ENCODE measurements around the gene QPRT.
"Not testable (repeated sequence)": the region's sequence is repeated elsewhere in the genome, so short reads cannot be mapped to it uniquely, and the experiment has no call there.

The QPRT gene

DNA sequence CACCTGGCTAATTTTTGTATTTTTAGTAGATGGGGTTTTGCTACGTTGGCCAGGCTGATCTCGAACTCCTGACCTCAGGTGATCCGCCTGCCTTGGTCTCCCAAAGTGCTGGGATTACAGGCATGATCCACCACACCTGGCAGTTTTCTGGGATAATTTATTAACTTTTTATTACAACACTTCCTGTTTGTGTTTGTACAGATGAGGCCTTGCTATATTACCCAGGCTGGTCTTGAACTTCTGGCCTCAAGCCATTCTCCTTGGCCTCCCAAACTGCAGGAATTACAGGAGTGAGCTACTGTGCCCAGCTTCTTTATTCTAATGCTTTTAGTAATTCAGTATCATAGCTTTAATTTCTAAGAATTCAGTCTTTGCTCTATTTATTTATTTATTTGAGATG lies 32.0 kb upstream of the QPRT start:
- H3K9me3 ChIP-seq (ENCODE audit: control insufficient read depth, insufficient read depth, low read length): no peaks in the 10 kb centered on the region
- H3K4me3 ChIP-seq (ENCODE audit: low read depth, low read length): no peak overlapping the region
- H3K27me3 ChIP-seq (ENCODE audit: control insufficient read depth, insufficient read depth, low read length): no peaks in the 10 kb centered on the region
- H3K9ac ChIP-seq (ENCODE audit: low read depth, low read length): no peak overlapping the region
- no peaks in the 10 kb centered on the region for H3K36me3 ChIP-seq (ENCODE audit: control insufficient read depth, insufficient read depth, low read length)
- H3K4me1 ChIP-seq (ENCODE audit: control insufficient read depth, insufficient read depth, low read length): peaks cover 5% of the 10 kb centered on the region; the same call in 1 of the 2 replicates
- no peak overlapping the region for H3K27ac ChIP-seq (ENCODE audit: low read depth, low read length)

- Histone ChIP-seq H3K9me3 (ENCODE audit: control insufficient read depth, insufficient read depth, low read length) (no peaks in the 10 kb centered on the region), H3K36me3 (ENCODE audit: control insufficient read depth, insufficient read depth, low read length) (no peaks in the 10 kb centered on the region), H3K27ac (ENCODE audit: low read depth, low read length) (no peak overlapping the region), H3K9ac (ENCODE audit: low read depth, low read length) (no peak overlapping the region), H3K4me3 (ENCODE audit: low read depth, low read length) (no peak overlapping the region), H3K4me1 (ENCODE audit: control insufficient read depth, insufficient read depth, low read length) (peaks cover 5% of the 10 kb centered on the region; the same call in 1 of the 2 replicates), H3K27me3 (ENCODE audit: control insufficient read depth, insufficient read depth, low read length) (no peaks in the 10 kb centered on the region)
Measured at GRCh38 chr16:29649588-29650494, 29.1 kb upstream of the QPRT start.

DNA sequence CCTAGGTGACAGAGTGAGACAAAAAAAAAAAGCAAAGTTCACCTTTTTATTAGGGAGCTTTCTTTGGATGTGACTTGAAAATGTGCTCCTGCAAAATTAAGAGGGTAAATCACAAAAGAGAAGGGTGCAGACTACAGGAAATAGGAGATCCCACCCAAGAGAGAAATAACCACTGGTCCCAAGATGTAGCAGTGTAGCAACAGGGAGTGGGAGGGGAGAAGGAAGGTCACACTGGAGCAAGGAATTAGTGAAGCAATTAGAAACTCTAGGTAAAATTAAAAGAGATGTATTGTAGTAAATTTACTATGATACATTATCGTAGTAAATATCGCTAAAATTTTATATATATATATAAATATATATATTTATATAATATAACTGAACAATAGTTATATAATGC lies 28.2 kb upstream of the QPRT start:
- Histone ChIP-seq H3K27me3 (ENCODE audit: control insufficient read depth, insufficient read depth, low read length) (no peaks in the 10 kb centered on the region), H3K4me3 (ENCODE audit: low read depth, low read length) (no peak overlapping the region), H3K36me3 (ENCODE audit: control insufficient read depth, insufficient read depth, low read length) (no peaks in the 10 kb centered on the region), H3K9ac (ENCODE audit: low read depth, low read length) (no peak overlapping the region), H3K27ac (ENCODE audit: low read depth, low read length) (no peak overlapping the region), H3K4me1 (ENCODE audit: control insufficient read depth, insufficient read depth, low read length) (peaks cover 5% of the 10 kb centered on the region; the same call in 1 of the 2 replicates), H3K9me3 (ENCODE audit: control insufficient read depth, insufficient read depth, low read length) (no peaks in the 10 kb centered on the region)

DNA sequence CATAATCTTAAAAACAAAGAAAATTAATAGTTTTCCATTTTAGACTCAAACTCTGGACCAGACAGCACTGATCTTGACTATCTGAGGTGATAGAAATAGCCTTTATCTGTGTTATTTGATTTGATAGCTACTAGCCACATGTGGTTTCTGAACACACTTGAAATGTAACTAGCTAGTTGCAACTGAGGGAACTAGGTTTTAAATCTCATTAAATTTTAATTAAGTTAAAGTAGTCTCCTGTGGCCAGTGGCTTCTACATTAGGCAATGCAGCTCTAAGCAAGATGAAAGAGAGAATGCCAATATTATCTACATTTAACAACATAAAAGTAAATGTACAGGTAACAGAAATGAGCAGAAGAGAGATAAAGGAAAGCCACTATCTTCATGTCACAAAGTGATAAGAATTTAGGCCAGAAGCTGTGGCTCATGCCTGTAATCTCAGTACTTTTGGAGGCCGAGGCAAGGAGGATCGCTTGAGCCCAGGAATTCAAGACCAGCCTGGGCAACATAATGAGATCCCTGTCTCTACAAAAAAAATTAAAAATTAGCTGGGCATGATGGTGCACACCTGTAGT lies 27.1 kb upstream of the QPRT start:
- Histone ChIP-seq H3K27ac (ENCODE audit: low read depth, low read length) (no peak overlapping the region), H3K9ac (ENCODE audit: low read depth, low read length) (no peak overlapping the region), H3K36me3 (ENCODE audit: control insufficient read depth, insufficient read depth, low read length) (no peaks in the 10 kb centered on the region), H3K4me3 (ENCODE audit: low read depth, low read length) (no peak overlapping the region), H3K27me3 (ENCODE audit: control insufficient read depth, insufficient read depth, low read length) (no peaks in the 10 kb centered on the region), H3K4me1 (ENCODE audit: control insufficient read depth, insufficient read depth, low read length) (peaks cover 5% of the 10 kb centered on the region; the same call in 1 of the 2 replicates), H3K9me3 (ENCODE audit: control insufficient read depth, insufficient read depth, low read length) (no peaks in the 10 kb centered on the region)

- Histone ChIP-seq H3K9me3 (ENCODE audit: control insufficient read depth, insufficient read depth, low read length) (no peaks in the 10 kb centered on the region), H3K27me3 (ENCODE audit: control insufficient read depth, insufficient read depth, low read length) (no peaks in the 10 kb centered on the region), H3K4me3 (ENCODE audit: low read depth, low read length) (no peak overlapping the region), H3K36me3 (ENCODE audit: control insufficient read depth, insufficient read depth, low read length) (no peaks in the 10 kb centered on the region), H3K9ac (ENCODE audit: low read depth, low read length) (no peak overlapping the region), H3K27ac (ENCODE audit: low read depth, low read length) (no peak overlapping the region), H3K4me1 (ENCODE audit: control insufficient read depth, insufficient read depth, low read length) (peaks cover 5% of the 10 kb centered on the region; the same call in 1 of the 2 replicates)
Measured at GRCh38 chr16:29653471-29653870, 25.5 kb upstream of the QPRT start.

DNA sequence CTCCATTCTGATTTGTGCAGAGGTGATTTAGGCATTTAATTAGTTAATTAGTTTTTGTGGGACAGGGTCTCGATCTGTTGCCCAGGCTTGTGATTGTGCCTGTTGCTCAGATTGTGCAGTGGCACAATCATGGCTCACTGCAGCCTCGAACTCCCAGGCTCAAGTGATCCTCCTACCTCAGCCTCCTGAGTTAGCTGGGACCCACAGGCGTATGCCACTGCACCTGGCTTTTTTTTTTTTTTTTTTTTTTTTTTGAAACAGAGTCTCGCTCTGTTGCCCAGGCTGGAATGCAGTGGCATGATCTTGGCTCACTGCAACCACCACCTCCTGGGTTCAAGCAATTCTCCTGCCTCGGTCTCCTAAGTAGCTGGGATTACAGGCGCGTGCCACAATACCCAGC lies 25.1 kb upstream of the QPRT start:
- not testable (repeated sequence) for H3K4me1 ChIP-seq (ENCODE audit: control insufficient read depth, insufficient read depth, low read length); H3K9me3 ChIP-seq (ENCODE audit: control insufficient read depth, insufficient read depth, low read length); H3K9ac ChIP-seq (ENCODE audit: low read depth, low read length); H3K27me3 ChIP-seq (ENCODE audit: control insufficient read depth, insufficient read depth, low read length); H3K27ac ChIP-seq (ENCODE audit: low read depth, low read length); H3K4me3 ChIP-seq (ENCODE audit: low read depth, low read length); H3K36me3 ChIP-seq (ENCODE audit: control insufficient read depth, insufficient read depth, low read length)

- H3K9me3 ChIP-seq (ENCODE audit: control insufficient read depth, insufficient read depth, low read length): no peaks in the 10 kb centered on the region
- H3K27me3 ChIP-seq (ENCODE audit: control insufficient read depth, insufficient read depth, low read length): no peaks in the 10 kb centered on the region
- no peaks in the 10 kb centered on the region for H3K36me3 ChIP-seq (ENCODE audit: control insufficient read depth, insufficient read depth, low read length)
- no peak overlapping the region for H3K9ac ChIP-seq (ENCODE audit: low read depth, low read length)
- H3K4me1 ChIP-seq (ENCODE audit: control insufficient read depth, insufficient read depth, low read length): no peaks in the 10 kb centered on the region
- H3K4me3 ChIP-seq (ENCODE audit: low read depth, low read length): no peak overlapping the region
- no peak overlapping the region for H3K27ac ChIP-seq (ENCODE audit: low read depth, low read length)
Measured at GRCh38 chr16:29656688-29657523, 22.1 kb upstream of the QPRT start.

DNA sequence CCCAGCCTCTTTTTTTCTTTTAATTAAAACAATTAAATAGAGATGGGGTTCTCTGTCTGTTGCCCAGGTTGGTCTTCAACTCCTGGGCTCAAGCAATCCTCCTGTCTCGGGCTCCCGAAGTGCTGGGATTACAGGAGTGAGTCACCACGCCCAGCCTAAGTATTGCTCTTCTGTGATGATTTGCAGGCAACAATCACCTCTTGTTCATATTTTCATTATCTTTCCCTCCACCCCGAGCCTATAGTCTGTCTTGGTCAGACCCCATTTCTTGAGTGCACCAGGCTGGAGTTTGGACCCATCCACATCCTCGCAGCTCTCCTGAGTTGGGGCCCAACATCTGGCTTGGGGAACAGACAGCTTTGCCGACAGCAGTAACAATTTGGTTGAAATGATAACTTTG lies 20.3 kb upstream of the QPRT start:
- Histone ChIP-seq H3K9ac (ENCODE audit: low read depth, low read length) (no peak overlapping the region), H3K4me1 (ENCODE audit: control insufficient read depth, insufficient read depth, low read length) (no peaks in the 10 kb centered on the region), H3K27ac (ENCODE audit: low read depth, low read length) (no peak overlapping the region)

GRCh38 chr16:29662000-29662728 lies 16.8 kb upstream of the QPRT start:
- Histone ChIP-seq H3K27ac (ENCODE audit: low read depth, low read length) (no peak overlapping the region), H3K9ac (ENCODE audit: low read depth, low read length) (no peak overlapping the region)

More for the DNA sequence above, 20.3 kb upstream of the QPRT start:
- Histone ChIP-seq H3K36me3 (ENCODE audit: control insufficient read depth, insufficient read depth, low read length) (no peaks in the 10 kb centered on the region), H3K27me3 (ENCODE audit: control insufficient read depth, insufficient read depth, low read length) (no peaks in the 10 kb centered on the region), H3K9me3 (ENCODE audit: control insufficient read depth, insufficient read depth, low read length) (no peaks in the 10 kb centered on the region), H3K4me3 (ENCODE audit: low read depth, low read length) (no peak overlapping the region)

DNA sequence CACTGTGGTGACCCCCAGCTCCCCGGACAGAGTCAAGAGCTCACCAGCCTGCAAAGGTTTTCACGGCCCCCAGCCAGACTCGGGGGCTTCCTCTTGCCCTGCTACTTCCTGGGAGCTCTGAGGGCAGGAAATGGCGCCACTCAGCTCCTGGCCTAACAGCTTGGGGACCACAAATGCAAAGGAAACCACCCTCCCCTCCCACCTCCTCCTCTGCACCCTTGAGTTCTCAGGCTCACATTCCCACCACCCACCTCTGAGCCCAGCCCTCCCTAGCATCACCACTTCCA lies 16.3 kb upstream of the QPRT start:
- no peaks in the 10 kb centered on the region for H3K9me3 ChIP-seq (ENCODE audit: control insufficient read depth, insufficient read depth, low read length)
- no peaks in the 10 kb centered on the region for H3K36me3 ChIP-seq (ENCODE audit: control insufficient read depth, insufficient read depth, low read length)
- H3K27me3 ChIP-seq (ENCODE audit: control insufficient read depth, insufficient read depth, low read length): no peaks in the 10 kb centered on the region
- no peak overlapping the region for H3K9ac ChIP-seq (ENCODE audit: low read depth, low read length)
- no peak overlapping the region for H3K4me3 ChIP-seq (ENCODE audit: low read depth, low read length)
- no peak overlapping the region for H3K27ac ChIP-seq (ENCODE audit: low read depth, low read length)
- H3K4me1 ChIP-seq (ENCODE audit: control insufficient read depth, insufficient read depth, low read length): peaks cover 8% of the 10 kb centered on the region; the same call in 1 of the 2 replicates

More at GRCh38 chr16:29662000-29662728, 16.8 kb upstream of the QPRT start:
- H3K36me3 ChIP-seq (ENCODE audit: control insufficient read depth, insufficient read depth, low read length): no peaks in the 10 kb centered on the region
- H3K27me3 ChIP-seq (ENCODE audit: control insufficient read depth, insufficient read depth, low read length): no peaks in the 10 kb centered on the region
- peaks cover 7% of the 10 kb centered on the region; the same call in 1 of the 2 replicates for H3K4me1 ChIP-seq (ENCODE audit: control insufficient read depth, insufficient read depth, low read length)
- no peaks in the 10 kb centered on the region for H3K9me3 ChIP-seq (ENCODE audit: control insufficient read depth, insufficient read depth, low read length)
- no peak overlapping the region for H3K4me3 ChIP-seq (ENCODE audit: low read depth, low read length)

Measured in HUES48 (cell line).